T47D (cell line): Measurements from ENCODE around the gene ELOVL1.
"Not testable (repeated sequence)": the region's sequence is repeated elsewhere in the genome, so short reads cannot be mapped to it uniquely, and the experiment has no call there.

ENCODE experiments used
- DNase-seq, 2 experiments: peaks; one replicate each; pipeline versions ENCODE4 v3.0.0 to v3.0.0-alpha.2; 2011 to 2012; ENCODE audit warnings: low read depth in 1 of 2, low spot score in 1 of 2
- JUND ChIP-seq: IDR thresholded peaks from 2 replicates; pipeline ENCODE4 v1.6.1; 2012; ENCODE audit warnings: low read depth
- in situ Hi-C: cut with HindIII; loops from 2 replicates; pipeline ENCODE4 v1.10.0; 2016; ENCODE audit warnings: low sequenced_read_pairs, low pct_unique_long_range_greater_than_20kb

ELOVL1 gene

DNA sequence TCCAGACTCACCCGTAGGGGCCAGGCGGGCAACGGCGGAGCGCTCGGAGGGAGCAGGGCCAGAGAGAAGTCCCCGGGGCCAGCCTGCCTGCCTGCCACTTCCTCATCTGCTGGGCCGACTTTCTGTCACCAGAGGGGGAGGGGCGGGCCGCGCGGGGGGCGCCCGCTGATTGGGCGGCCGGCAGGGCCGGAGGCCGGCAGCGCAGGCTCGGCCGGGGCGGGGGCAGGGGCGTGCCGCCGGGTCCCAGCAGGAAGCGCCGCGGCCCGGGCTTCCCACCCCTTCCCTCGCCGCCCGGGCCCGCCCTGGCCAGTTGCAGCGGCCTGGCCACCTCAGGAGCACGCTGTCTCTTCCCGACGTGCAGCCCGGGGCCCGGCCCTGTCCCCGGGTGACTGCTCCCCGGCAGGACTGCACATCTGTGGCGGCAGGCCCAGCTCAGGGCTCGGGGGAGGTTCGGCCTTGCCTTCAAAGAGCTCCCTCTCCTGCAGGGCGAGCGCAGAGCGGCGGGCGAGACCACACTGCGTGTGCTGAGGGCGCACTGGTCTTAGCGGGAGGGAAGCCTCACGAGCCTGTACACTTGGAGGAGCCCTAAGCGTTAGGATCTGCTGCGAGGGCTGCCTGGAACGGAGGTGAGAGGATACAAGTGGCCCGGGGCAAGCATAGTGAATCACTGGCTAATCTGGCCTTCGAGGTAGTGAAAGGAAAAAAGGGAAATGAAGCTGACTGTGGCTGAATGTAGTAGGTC is at the start of gene ELOVL1:
Gene ELOVL1 (minus strand): TSS at position 108 of the 742 bp plus-strand sequence. CDS start 2,402 bp downstream, outside the sequence.
- TF ChIP-seq JUND: no peak
- in situ Hi-C loops: no loop called here
- DNase-seq: peak; percentile 65 to 91

DNA sequence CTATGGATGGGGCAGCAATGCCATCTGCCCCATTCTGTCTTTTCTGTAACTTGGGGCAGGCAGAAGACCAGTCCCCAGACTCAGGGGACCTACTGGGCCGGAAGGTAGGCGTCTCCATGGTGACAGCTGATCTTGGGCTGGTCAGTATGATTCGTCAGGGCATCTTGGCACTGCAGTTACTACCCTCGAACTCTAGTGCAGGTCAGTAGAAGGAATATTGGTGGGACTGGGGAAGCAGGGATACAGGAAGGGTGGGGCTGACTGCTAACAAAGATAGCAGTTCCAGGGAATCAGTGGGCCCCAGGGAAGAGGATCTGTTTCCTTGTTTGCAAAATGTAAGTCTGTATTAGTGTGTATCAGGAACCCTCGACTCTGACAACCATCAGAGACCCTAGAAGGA is 48.1 kb upstream of the ELOVL1 start:
- in situ Hi-C loops: no loop called here
- no peak for DNase-seq
- no peak for TF ChIP-seq JUND

DNA sequence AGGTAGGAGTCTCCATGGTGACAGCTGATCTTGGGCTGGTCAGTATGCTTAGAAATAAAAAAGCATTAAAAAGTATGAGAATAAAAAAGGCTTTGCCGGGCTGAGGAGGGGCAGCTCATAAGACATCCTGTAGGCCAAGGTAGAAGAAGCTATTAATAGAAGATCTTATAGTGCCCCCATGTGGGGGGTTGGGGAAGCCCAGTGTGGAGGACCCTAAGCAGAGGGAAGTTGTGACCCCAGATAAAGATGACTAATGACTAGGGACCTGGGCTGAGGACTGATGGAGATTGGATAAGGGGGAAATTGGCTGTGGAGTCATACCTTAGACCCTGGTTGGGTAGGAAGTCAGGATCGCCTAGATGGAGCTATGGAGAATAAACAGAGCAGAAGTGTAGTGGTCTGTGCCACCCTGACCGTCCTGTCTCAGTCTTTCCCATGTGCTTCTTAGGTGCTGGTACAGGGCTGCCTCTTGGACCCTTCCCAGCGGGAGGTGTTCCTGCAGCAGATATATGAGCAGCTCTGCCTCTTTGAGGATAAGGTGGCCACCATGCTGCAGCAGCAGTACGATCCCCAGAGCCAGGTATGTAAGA is 46.9 kb upstream of the ELOVL1 start:
- DNase-seq: peak in 1 of 2 experiments; percentile 50
- in situ Hi-C loops: no loop called here
- no peak for TF ChIP-seq JUND

DNA sequence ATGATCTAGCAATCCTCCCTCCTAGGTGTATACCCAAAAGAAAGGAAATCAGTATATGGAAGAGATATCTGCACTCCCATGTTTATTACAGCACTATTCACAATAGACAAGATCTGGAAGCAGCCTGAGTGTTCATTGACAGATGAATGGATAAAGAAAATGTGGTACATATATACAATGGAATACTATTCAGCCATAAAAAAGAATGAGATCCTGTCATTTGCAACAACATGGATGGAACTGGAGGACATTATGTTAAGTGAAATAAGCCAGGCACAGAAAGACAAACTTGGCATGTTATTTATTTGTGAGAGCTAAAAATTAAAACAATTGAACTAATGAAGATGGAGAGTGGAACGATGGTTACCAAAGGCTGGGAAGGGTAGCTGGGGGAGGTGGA is 45.6 kb upstream of the ELOVL1 start:
- in situ Hi-C loops, DNase-seq: not testable (repeated sequence)

DNA sequence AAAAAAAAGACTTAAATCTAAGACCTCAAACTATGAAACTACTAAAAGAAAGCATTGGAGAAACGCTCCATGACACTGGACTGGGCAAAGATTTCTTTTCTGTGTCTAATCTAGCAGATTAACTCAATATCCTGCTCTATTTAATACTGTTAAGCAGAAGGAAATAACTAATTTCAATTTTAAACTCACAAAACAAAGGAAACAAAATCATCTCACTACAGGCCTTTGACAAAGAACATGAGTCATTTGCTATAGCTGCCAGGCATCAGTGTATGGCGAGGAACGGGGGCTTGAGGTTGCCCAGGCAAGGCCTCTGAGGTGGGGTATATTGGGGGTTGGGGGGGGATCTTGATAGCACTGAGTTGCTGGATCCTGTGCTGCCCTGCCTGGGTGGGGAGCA is 42.8 kb upstream of the ELOVL1 start:
- no peak for TF ChIP-seq JUND
- in situ Hi-C loops: no loop called here

DNA sequence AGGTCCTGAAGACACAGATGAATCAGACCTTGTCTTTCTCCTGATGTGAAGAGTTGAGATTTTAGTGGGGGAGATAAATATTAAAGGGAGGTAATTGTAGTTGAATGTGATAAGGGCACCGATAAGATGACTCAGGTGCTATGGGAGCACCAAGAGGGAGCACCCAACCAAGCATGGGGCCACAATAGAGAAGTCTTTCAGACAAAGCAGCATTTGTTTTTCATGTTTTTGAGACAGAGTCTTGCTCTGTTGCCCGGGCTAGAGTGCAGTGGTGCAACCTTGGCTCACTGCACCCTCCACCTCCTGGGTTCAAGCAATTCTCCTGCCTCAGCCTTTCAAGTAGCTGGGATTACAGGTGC is 38.0 kb upstream of the ELOVL1 start:
- no peak for TF ChIP-seq JUND
- DNase-seq: no peak
- in situ Hi-C loops: no loop called here

More for the DNA sequence above, 42.8 kb upstream of the ELOVL1 start:
- DNase-seq: no peak

DNA sequence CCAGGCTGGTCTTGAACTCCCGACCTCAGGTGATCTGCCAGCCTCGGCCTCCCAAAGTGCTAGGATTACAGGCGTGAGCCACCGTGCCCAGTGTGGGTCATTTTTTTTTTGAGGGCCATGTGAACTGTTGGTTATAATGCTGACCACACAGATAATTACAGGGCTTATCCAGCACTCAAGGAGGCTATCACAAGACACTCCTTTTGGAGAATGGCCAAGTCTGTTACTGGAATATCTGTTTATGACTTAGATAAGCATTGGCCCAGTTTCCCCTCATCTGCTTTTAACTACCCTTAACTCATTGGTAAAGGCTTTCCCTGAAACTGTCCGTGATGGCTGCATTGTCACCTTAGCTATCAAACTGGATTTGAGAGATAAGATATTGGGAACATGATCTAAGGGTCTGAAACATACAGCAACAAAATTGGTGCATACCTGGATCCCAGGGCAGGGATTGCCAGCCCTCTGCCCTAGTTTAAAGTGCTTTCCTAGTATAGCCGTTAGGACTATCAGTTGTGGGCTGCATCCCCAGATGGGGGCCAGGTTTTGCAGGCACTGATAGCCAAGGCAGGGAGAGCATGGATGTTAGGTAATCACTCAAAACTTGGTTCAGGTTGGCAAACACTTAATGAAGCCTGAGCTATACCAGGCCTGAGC is 37.5 kb upstream of the ELOVL1 start:
- in situ Hi-C loops: no loop called here
- DNase-seq: no peak
- TF ChIP-seq JUND: no peak

DNA sequence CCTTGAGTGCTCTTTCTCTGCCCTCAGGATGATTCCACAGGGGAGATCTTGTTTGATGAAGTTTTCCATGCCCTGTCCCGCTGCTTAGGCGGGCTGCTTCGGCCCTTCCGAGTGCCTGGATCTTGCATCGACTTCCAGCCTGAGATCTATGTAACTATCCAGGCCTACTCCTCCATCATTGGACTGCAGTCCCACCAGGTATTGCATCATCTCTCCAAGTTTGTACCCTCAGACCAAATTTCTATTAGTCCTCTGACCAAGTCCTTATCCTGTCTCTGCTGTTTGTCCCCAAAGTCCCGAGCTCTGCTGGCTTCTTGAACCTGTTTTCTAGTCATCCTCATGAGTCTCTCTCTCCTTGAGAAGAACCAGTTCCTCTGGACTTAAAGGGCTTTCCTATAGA is 36.5 kb upstream of the ELOVL1 start:
- TF ChIP-seq JUND: no peak
- in situ Hi-C loops: no loop called here
- no peak for DNase-seq

DNA sequence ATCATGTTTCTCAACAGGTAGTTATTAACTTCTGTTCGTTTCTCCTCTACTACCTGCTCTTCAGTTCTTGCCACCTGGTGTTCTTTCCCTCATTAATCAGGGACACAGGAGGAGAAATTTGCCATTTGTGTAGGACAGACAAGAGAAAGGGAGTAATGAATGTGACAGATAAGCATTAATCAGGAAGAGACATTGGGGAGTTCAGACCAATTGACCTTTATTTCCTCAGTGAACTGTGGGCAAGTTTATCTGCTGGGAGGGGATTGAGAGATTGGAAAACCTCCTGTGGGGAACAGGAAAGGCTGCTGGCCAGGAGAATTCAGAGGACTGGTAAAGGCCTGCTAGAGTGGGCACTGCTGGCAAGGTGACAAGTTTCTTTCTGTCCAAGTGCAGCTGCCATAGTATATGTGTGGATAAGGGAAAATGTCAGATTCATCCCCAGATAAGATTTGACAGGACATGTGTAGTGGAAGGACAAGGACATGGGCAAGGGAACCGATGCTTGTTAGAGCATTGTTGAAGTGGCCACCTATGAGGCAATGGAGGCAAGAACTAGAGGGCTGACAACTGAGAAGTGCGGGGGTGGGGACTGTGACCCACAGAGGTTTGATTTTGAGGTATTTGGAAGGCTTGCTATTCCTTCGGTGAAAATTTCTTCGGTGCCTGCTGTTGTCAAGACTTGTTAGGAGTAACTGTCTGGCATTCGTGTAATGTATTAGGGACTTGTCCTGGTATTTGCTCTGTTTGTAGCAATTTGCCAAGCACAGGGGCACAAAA is 34.5 kb upstream of the ELOVL1 start:
- DNase-seq: no peak
- no peak for TF ChIP-seq JUND
- in situ Hi-C loops: no loop called here

DNA sequence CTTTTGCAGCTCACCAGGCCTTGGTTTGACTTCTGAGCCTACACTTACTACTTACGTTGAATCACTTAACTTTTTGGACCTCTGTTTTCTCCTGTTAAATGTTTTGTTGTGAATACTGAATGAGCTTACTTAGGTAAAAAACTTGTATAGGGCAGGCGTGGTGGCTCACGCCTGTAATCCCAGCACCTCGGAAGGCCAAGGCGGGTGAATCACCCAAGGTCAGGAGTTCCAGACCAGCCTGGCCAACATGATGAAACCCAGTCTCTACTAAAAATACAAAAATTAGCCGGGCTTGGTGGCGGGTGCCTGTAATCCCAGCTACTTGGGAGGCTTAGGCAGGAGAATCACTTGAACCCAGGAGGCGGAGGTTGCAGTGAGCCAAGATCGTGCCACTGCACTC is 32.6 kb upstream of the ELOVL1 start:
- DNase-seq, in situ Hi-C loops: not testable (repeated sequence)

DNA sequence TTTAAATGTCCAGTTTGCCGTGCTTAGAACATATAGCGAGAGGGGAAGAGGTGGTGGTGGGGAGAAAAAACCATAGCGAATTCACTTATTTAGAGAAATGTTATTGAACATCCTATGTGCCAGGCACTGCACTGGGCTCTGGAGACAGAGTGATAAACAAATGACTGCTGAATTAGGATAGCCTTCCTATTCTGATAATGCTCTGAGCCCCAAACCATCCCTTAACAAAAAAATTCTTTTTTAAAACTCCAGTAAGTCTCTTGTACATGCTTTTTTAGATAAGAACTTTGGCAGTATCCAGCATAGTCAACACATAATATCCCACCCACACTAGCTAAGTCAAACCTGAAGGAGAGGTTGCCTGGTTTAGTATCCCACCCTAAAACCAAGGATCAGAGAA is 30.4 kb upstream of the ELOVL1 start:
- DNase-seq: no peak
- no peak for TF ChIP-seq JUND
- in situ Hi-C loops: no loop called here

DNA sequence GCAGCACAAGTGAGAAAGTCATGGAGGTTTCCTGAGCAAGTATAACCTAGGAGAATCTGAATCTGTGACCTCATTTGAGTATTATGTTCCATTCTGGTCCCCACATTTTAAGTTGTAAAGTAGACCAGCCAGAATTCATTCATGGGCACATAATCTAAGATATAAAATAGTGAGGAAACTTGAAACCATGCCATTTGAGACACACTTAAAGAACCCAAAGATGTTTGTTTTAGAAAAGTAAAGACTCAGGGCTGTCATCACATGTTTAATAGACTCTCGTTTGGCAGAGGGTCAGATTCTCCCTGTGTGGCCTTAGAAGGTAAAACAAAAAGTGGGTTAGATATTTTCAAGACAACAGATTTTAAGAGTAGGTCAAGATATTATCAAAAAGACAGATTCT is 28.2 kb upstream of the ELOVL1 start:
- TF ChIP-seq JUND: no peak
- no peak for DNase-seq
- in situ Hi-C loops: no loop called here

DNA sequence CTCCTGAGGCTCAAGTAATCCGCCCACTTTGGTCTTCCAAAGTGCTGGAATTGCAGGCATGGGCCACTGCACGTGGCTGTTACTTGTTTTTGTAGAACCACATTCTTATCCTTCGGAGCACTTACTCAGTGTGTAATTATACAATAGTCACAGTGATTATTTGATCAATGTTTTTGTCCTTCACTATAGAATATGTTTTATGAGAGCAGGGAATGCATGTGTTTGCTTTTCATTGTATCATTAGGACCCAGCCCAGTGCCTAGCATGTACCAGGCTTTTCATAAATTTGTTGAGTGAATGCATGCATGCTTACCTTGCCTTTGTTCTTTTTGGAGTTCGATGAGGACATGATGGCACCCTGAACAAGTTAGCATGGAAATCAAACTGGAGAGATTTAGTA is 27.7 kb upstream of the ELOVL1 start:
- no peak for DNase-seq
- in situ Hi-C loops: no loop called here
- TF ChIP-seq JUND: no peak
